HL-60 (cell line): ENCODE data around the gene SLC25A21.

ENCODE experiments used
- GABPA ChIP-seq: IDR thresholded peaks from 2 replicates; pipeline ENCODE4 v1.6.1; 2012; ENCODE audit warnings: low read depth
- POLR2AphosphoS5 ChIP-seq: IDR thresholded peaks from 2 replicates; pipeline ENCODE4 v1.6.1; 2012; ENCODE audit warnings: low read depth
- REST ChIP-seq: IDR thresholded peaks from 2 replicates; pipeline ENCODE4 v1.6.1; 2012; ENCODE audit warnings: low read depth; ENCODE audit not compliant: insufficient replicate concordance
- SPI1 ChIP-seq: IDR thresholded peaks from 2 replicates; pipeline ENCODE4 v1.6.1; 2012; ENCODE audit warnings: low read depth, mild to moderate bottlenecking, borderline replicate concordance
- TF ChIP-seq, protein P1 (sequence below): IDR thresholded peaks from one replicate; pipeline ENCODE4 v1.5.1; 2011; ENCODE audit warnings: low read length, control low read depth, inconsistent platforms; ENCODE audit not compliant: insufficient read depth

GRCh38 chr14:37142835-37143401, 29.5 kb downstream of the SLC25A21 start:
- TF ChIP-seq, protein P1, sequence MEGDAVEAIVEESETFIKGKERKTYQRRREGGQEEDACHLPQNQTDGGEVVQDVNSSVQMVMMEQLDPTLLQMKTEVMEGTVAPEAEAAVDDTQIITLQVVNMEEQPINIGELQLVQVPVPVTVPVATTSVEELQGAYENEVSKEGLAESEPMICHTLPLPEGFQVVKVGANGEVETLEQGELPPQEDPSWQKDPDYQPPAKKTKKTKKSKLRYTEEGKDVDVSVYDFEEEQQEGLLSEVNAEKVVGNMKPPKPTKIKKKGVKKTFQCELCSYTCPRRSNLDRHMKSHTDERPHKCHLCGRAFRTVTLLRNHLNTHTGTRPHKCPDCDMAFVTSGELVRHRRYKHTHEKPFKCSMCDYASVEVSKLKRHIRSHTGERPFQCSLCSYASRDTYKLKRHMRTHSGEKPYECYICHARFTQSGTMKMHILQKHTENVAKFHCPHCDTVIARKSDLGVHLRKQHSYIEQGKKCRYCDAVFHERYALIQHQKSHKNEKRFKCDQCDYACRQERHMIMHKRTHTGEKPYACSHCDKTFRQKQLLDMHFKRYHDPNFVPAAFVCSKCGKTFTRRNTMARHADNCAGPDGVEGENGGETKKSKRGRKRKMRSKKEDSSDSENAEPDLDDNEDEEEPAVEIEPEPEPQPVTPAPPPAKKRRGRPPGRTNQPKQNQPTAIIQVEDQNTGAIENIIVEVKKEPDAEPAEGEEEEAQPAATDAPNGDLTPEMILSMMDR: no peak
- TF ChIP-seq POLR2AphosphoS5 (no peak), REST (no peak), GABPA (no peak), SPI1 (no peak)
